GM23338 (cell line): ENCODE measurements around the gene MOCOS.

Experiments
- CREB1 ChIP-seq: fragments of 250-450 bp; sonication (Bioruptor Pico); IDR thresholded peaks from 2 replicates; pipeline ENCODE4 v1.5.0; 2020; ENCODE audit warnings: low read depth, mild to moderate bottlenecking, moderate library complexity
- CTCF ChIP-seq, 2 experiments: fragments of 200-600 bp in 1 of 2; sonication (generic) in 1 of 2; conservative IDR thresholded peaks; 2 replicates each; pipeline versions ENCODE4 v1.5.1 to v1.6.1; 2016 to 2017; ENCODE audit warnings: antibody characterized with exemption in 2 of 2, low read depth in 2 of 2, mild to moderate bottlenecking in 2 of 2, moderate library complexity in 1 of 2
- EZH2 ChIP-seq: fragments of 200-600 bp; sonication (generic); IDR thresholded peaks from one replicate; pipeline ENCODE4 v1.8.0; 2017; ENCODE audit warnings: antibody characterized with exemption, mild to moderate bottlenecking, low read depth; ENCODE audit not compliant: unreplicated experiment
- EZH2phosphoT487 ChIP-seq: fragments of 200-600 bp; sonication (generic); IDR thresholded peaks from one replicate; pipeline ENCODE4 v1.8.1; 2018; ENCODE audit warnings: antibody characterized with exemption; ENCODE audit not compliant: unreplicated experiment
- JUNB ChIP-seq: IDR thresholded peaks from one replicate; pipeline ENCODE4 v1.6.1; 2016; ENCODE audit warnings: antibody characterized with exemption; ENCODE audit not compliant: unreplicated experiment
- NANOG ChIP-seq: IDR thresholded peaks from 2 replicates; pipeline ENCODE4 v1.6.1; 2016; ENCODE audit warnings: antibody characterized with exemption, borderline replicate concordance
- POLR2AphosphoS5 ChIP-seq: IDR thresholded peaks from 2 replicates; pipeline ENCODE4 v1.6.1; 2016; ENCODE audit warnings: antibody characterized with exemption, low read depth
- REST ChIP-seq: IDR thresholded peaks from one replicate; pipeline ENCODE4 v1.6.1; 2018; ENCODE audit warnings: antibody characterized with exemption; ENCODE audit not compliant: unreplicated experiment
- STAT1 ChIP-seq: IDR thresholded peaks from one replicate; pipeline ENCODE4 v1.6.1; 2016; ENCODE audit warnings: antibody characterized with exemption; ENCODE audit not compliant: unreplicated experiment
- ZNF114 ChIP-seq: fragments of 250-450 bp; sonication (Bioruptor Pico); IDR thresholded peaks from 2 replicates; pipeline ENCODE4 v1.5.0; 2020; ENCODE audit warnings: mild to moderate bottlenecking, moderate library complexity
- ZNF331 ChIP-seq: fragments of 250-450 bp; sonication (Bioruptor Pico); IDR thresholded peaks from 2 replicates; pipeline ENCODE4 v1.5.0; 2020; ENCODE audit warnings: low read depth, mild to moderate bottlenecking, moderate library complexity
- ZNF462 ChIP-seq: fragments of 250-450 bp; sonication (Bioruptor Pico); IDR thresholded peaks from 2 replicates; pipeline ENCODE4 v1.5.0; 2020; ENCODE audit warnings: mild to moderate bottlenecking, moderate library complexity

- TF ChIP-seq ZNF462 (CRISPR knock-in tag) (no peak), CTCF (conservative IDR thresholded peaks at IDR 0.05; ENCODE audit: low read depth in 2 of 2) (no peak), EZH2phosphoT487 (no peak), POLR2AphosphoS5 (no peak), EZH2 (no peak), STAT1 (no peak), REST (no peak), JUNB (no peak), NANOG (no peak), CREB1 (CRISPR knock-in tag) (no peak), ZNF114 (CRISPR knock-in tag) (no peak), ZNF331 (CRISPR knock-in tag) (no peak)
These were observed 14.5 kb downstream of the MOCOS start for GRCh38 chr18:36201765-36202164.
